Smooth muscle cell (in vitro differentiated cells): Measurements from ENCODE around the gene SHANK1. TPM values are rescaled to one million over a fixed set of nuclear protein-coding genes. Genes with fewer than 3 reads are reported as not detected.

Experiments used
- DNase-seq: peaks from one replicate; lab custom pipeline; 2025; ENCODE audit not compliant: unreplicated experiment; lab: John Stamatoyannopoulos, UW
- H2AFZ ChIP-seq: fragments of 200-600 bp; sonication (generic); 2 replicates; pipeline ENCODE4 v1.6.0; 2016; ENCODE audit warnings: antibody characterized with exemption, low read depth, mild to moderate bottlenecking
- H3F3A ChIP-seq: fragments of 200-600 bp; sonication (generic); 2 replicates; pipeline ENCODE4 v1.6.0; 2017; ENCODE audit warnings: antibody characterized with exemption, low read depth
- H3K27ac ChIP-seq: fragments of 200-600 bp; sonication (generic); 2 replicates; pipeline ENCODE4 v1.5.1; 2016; ENCODE audit warnings: low read depth, mild to moderate bottlenecking
- H3K27me3 ChIP-seq: fragments of 200-600 bp; sonication (generic); 2 replicates; pipeline ENCODE4 v1.6.1; 2016; ENCODE audit warnings: low read depth, mild to moderate bottlenecking
- H3K36me3 ChIP-seq: fragments of 200-600 bp; sonication (generic); 2 replicates; pipeline ENCODE4 v1.5.1; 2016; ENCODE audit warnings: low read depth
- H3K4me1 ChIP-seq: fragments of 200-600 bp; sonication (generic); 2 replicates; pipeline ENCODE4 v1.5.1; 2016; ENCODE audit warnings: low read depth
- H3K4me2 ChIP-seq: fragments of 200-600 bp; sonication (generic); 2 replicates; pipeline ENCODE4 v1.6.0; 2016; ENCODE audit warnings: mild to moderate bottlenecking
- H3K4me3 ChIP-seq: fragments of 200-600 bp; sonication (generic); 2 replicates; pipeline ENCODE4 v1.5.1; 2016; ENCODE audit warnings: mild to moderate bottlenecking
- H3K79me2 ChIP-seq: fragments of 200-600 bp; sonication (generic); 2 replicates; pipeline ENCODE4 v1.6.0; 2016; ENCODE audit warnings: low read depth, mild to moderate bottlenecking
- H3K9ac ChIP-seq: fragments of 200-600 bp; sonication (generic); 2 replicates; pipeline ENCODE4 v1.6.0; 2016; ENCODE audit warnings: low read depth
- H3K9me3 ChIP-seq: fragments of 200-600 bp; sonication (generic); replicated peaks from 2 replicates; pipeline ENCODE4 v1.5.1; 2016; ENCODE audit warnings: low read depth
- H4K20me1 ChIP-seq: fragments of 200-600 bp; sonication (generic); 2 replicates; pipeline ENCODE4 v1.6.0; 2016; ENCODE audit warnings: low read depth
- WGBS: methylation state at CpG from one replicate; pipeline ENCODE4 v1.1.7; 2016; ENCODE audit warnings: low lambda C conversion rate; 5-methylcytosine and 5-hydroxymethylcytosine counted together
- polyA plus RNA-seq: library from polyadenylated mRNA; unstranded; fragments of >200 nt; fragmentation: Nextera tagmentation; extraction: Ambion mirVana; gene quantifications from 2 replicates; pipeline ENCODE4 v1.2.1, GENCODE V29; 2016
- total RNA-seq: library from RNA; depleted of rRNA; stranded (reverse); fragments of >200 nt; gene quantifications from 2 replicates; pipeline ENCODE4 v1.2.3, GENCODE V29; 2014
- TF ChIP-seq, protein P1 (sequence below): fragments of 200-600 bp; sonication (generic); IDR thresholded peaks from 2 replicates; pipeline ENCODE4 v1.5.1; 2017; ENCODE audit warnings: borderline replicate concordance, mild to moderate bottlenecking, antibody characterized with exemption; ENCODE audit not compliant: insufficient read depth, poor library complexity, severe bottlenecking

The SHANK1 gene
- total and polyA plus RNA-seq, 2 experiments from 2014 or later, result 1.0 to 4.1 TPM

DNA sequence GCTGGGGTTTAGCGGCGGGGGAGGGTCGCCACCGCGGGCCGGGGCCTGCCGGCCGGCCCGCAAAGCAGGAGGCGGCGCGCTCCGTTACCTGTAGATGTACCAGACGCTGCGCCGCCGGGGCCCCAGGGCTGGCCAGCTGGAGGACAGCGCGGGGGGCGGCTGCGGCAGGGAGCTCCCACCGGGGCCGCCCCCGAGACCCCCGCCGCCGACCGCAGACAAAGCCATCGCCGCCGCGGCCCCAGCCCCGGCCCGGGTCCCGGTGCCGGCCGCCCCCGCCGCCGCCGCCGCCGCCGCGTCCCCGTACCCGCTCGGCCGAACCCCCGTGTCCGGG lies 24.8 kb downstream of the SHANK1 start:
- no peak overlapping the region for H3K27ac ChIP-seq
- H3K79me2 ChIP-seq, result no peaks in the 10 kb centered on the region
- H4K20me1 ChIP-seq, result peaks cover 15% of the 10 kb centered on the region
- H3K4me1 ChIP-seq, result no peaks in the 10 kb centered on the region
- no peak overlapping the region for H2AFZ ChIP-seq
- H3K9ac ChIP-seq, result no peak overlapping the region
- H3K27me3 ChIP-seq, result peaks cover 91% of the 10 kb centered on the region
- no peaks in the 10 kb centered on the region for H3F3A ChIP-seq
- H3K36me3 ChIP-seq, result no peaks in the 10 kb centered on the region
- no peak overlapping the region for H3K4me3 ChIP-seq
- H3K9me3 ChIP-seq, result no peaks in the 10 kb centered on the region
- H3K4me2 ChIP-seq, result no peak overlapping the region
- TF ChIP-seq, protein P1, sequence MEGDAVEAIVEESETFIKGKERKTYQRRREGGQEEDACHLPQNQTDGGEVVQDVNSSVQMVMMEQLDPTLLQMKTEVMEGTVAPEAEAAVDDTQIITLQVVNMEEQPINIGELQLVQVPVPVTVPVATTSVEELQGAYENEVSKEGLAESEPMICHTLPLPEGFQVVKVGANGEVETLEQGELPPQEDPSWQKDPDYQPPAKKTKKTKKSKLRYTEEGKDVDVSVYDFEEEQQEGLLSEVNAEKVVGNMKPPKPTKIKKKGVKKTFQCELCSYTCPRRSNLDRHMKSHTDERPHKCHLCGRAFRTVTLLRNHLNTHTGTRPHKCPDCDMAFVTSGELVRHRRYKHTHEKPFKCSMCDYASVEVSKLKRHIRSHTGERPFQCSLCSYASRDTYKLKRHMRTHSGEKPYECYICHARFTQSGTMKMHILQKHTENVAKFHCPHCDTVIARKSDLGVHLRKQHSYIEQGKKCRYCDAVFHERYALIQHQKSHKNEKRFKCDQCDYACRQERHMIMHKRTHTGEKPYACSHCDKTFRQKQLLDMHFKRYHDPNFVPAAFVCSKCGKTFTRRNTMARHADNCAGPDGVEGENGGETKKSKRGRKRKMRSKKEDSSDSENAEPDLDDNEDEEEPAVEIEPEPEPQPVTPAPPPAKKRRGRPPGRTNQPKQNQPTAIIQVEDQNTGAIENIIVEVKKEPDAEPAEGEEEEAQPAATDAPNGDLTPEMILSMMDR, result no peak
- DNase-seq, result no peak
- 0% methylated on average over 12 of the region's 51 CpGs for WGBS

GRCh38 chr19:50693064-50693975 lies 26.3 kb downstream of the SHANK1 start:
- Histone ChIP-seq H3K27me3 (peaks cover 91% of the 10 kb centered on the region), H3K27ac (no peak overlapping the region), H3K36me3 (no peaks in the 10 kb centered on the region), H3K79me2 (no peaks in the 10 kb centered on the region), H3K9ac (no peak overlapping the region), H3K4me2 (no peak overlapping the region), H3K4me3 (no peak overlapping the region), H4K20me1 (peaks cover 15% of the 10 kb centered on the region), H3K4me1 (no peaks in the 10 kb centered on the region), H2AFZ (no peak overlapping the region), H3F3A (no peaks in the 10 kb centered on the region), H3K9me3 (no peaks in the 10 kb centered on the region)
- TF ChIP-seq, protein P1, result no peak
- no peak for DNase-seq
- WGBS, result 30% methylated on average over 19 of the region's 23 CpGs

DNA sequence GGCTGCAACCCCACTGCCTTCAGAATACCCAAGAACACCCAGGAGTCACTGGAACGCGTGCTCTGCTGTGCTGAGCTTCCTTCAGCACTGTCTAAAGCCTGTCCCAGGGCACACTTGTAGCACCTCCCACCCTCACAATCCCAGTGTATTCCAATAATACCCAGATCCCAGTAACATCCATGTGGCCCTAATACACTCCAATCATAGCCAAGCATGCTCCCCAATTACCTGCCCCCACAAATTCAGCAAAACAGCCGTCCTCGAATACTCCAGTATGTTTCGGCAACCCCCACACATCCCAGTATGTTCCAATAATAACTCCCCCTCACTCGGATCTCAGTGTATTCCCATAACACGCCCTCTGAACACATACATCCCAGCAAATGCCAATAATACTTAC lies 29.2 kb downstream of the SHANK1 start:
- Histone ChIP-seq H3K27ac (no peak overlapping the region), H3K9me3 (no peaks in the 10 kb centered on the region), H2AFZ (no peak overlapping the region), H3K4me2 (no peak overlapping the region), H3K36me3 (no peaks in the 10 kb centered on the region), H4K20me1 (peaks cover 15% of the 10 kb centered on the region), H3K27me3 (peaks cover 92% of the 10 kb centered on the region), H3K4me3 (no peak overlapping the region), H3F3A (no peaks in the 10 kb centered on the region), H3K79me2 (no peaks in the 10 kb centered on the region), H3K9ac (no peak overlapping the region), H3K4me1 (no peaks in the 10 kb centered on the region)
- TF ChIP-seq, protein P1, result no peak
- DNase-seq, result no peak
- WGBS, result 76% methylated on average over 7 of the region's 7 CpGs

DNA sequence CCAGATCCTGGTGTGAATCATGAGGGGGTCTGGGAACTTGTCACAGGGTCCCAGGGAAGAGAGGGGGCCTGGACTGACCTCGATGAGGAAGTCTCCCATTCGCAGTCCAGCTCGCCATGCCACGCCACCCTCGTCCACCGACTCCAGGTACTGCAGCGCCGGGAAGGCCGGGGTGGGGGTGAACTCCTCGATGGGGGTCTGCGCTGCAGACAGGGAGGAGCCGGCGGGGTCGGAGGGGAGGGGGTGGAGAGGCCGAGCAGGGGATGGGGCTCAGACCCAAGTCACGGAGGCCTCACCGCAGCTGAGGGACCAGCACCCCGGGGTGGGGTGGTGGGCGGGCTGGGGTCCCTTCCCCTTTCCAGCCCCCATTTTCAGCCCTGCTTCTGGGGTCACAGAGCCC lies 30.8 kb downstream of the SHANK1 start:
- Histone ChIP-seq H3K27ac (no peak overlapping the region), H3K4me2 (no peak overlapping the region), H3K27me3 (peaks cover 91% of the 10 kb centered on the region), H3F3A (no peaks in the 10 kb centered on the region), H4K20me1 (peaks cover 6% of the 10 kb centered on the region), H3K36me3 (no peaks in the 10 kb centered on the region), H3K9me3 (no peaks in the 10 kb centered on the region), H3K9ac (no peak overlapping the region), H3K4me3 (no peak overlapping the region), H2AFZ (no peak overlapping the region), H3K4me1 (no peaks in the 10 kb centered on the region), H3K79me2 (no peaks in the 10 kb centered on the region)
- 85% methylated on average over 17 of the region's 19 CpGs for WGBS
- no peak for DNase-seq
- TF ChIP-seq, protein P1, result no peak
